ENCODE data around the gene TCHHL1.

The TCHHL1 gene

GRCh38 chr1:152036267-152037216 is 52.3 kb downstream of the TCHHL1 start, which contains the start of gene S100A11:
Gene S100A11 (minus strand): TSS chr1:152037004. CDS start chr1:152036915, 89 bp downstream.
- no peak for DNase-seq

GRCh38 chr1:152035539-152036266 is 53.2 kb downstream of the TCHHL1 start:
- no peak for DNase-seq

- DNase-seq: no peak
Observed at GRCh38 chr1:152034654-152035538, 54.0 kb downstream of the TCHHL1 start.

GRCh38 chr1:152034324-152034653 is 54.6 kb downstream of the TCHHL1 start:
- DNase-seq: no peak

Measured in NCI-H1417 treated with DMSO at 0.1 percent for 48 hours (cell line).